ENCODE data around the gene RNF113B.

RNF113B gene

GRCh38 chr13:98147521-98147920 is 29.5 kb downstream of the RNF113B start:
- H3K27me3 ChIP-seq (replicated peaks in 2 of 5; ENCODE audit: control insufficient read depth in 4 of 5, insufficient read depth in 5 of 5, low read length in 4 of 5), result peaks cover 6 to 60% (median 27%) of the 10 kb centered on the region in 5 experiments
- peaks cover 0 to 16% (median 13%) of the 10 kb centered on the region in 4 experiments for H3K4me1 ChIP-seq (ENCODE audit: control extremely low read depth in 1 of 4, control insufficient read depth in 4 of 4, insufficient read depth in 4 of 4, low read length in 3 of 4)
- CTCF ChIA-PET, result no interaction called here
- H3K9me3 ChIP-seq (ENCODE audit: control extremely low read depth in 1 of 5, control insufficient read depth in 4 of 5, insufficient read depth in 2 of 5, low read depth in 1 of 5, low read length in 4 of 5), result no peaks in the 10 kb centered on the region
- 67% methylated on average over 2 of the region's 5 CpGs for WGBS (ENCODE audit: insufficient coverage)
- no peak for DNase-seq
- POLR2A ChIA-PET, result no interaction called here
- no peak overlapping the region for H3K27ac ChIP-seq (ENCODE audit: insufficient read depth in 1 of 2, low read depth in 1 of 2, low read length in 2 of 2, poor library complexity in 1 of 2, severe bottlenecking in 2 of 2)
- no peaks in the 10 kb centered on the region for H3K36me3 ChIP-seq (ENCODE audit: control insufficient read depth in 4 of 4, insufficient read depth in 4 of 4, low read length in 3 of 4)
- no peak overlapping the region for H3K4me3 ChIP-seq (ENCODE audit: control insufficient read depth in 1 of 7, extremely low read depth in 1 of 7, insufficient read depth in 4 of 7, low read depth in 2 of 7, low read length in 6 of 7)

DNA sequence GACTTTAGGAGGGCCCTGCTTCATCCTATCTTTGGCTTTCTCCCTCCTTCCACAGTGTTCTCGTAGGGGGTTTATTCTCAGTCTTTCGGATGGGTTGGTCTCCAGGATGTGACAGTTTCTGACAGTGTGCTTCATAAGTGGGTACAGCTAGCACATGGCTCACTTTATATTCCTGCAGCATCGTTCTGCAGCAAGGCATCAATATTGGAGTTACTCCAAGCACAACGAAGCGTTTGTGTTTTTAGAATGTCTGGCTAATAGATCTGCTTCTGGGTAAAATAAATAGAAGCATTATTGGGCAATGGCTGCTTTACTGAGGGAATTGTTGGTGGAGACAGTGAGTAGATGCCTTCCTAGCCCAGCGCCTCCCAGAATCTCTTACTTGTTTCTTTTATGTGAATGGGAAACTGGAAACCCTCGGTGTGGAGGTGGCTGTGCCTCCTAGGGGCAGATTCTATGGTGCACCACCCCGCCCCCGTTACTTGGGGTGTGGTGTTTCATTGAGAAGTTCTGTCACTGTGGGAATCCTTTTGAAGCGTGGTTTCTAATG is 32.2 kb downstream of the RNF113B start:
- WGBS (ENCODE audit: insufficient coverage), result 83% methylated on average over 7 of the region's 10 CpGs
- CTCF ChIA-PET, result no interaction called here

GRCh38 chr13:98144027-98144741 is 32.9 kb downstream of the RNF113B start:
- CTCF ChIA-PET, result no interaction called here
- peak; percentile 34 to 85 (median 80) for DNase-seq
- peaks cover 8 to 87% (median 33%) of the 10 kb centered on the region in 5 experiments for H3K27me3 ChIP-seq (replicated peaks in 2 of 5; ENCODE audit: control insufficient read depth in 4 of 5, insufficient read depth in 5 of 5, low read length in 4 of 5)
- no peaks in the 10 kb centered on the region for H3K36me3 ChIP-seq (ENCODE audit: control insufficient read depth in 4 of 4, insufficient read depth in 4 of 4, low read length in 3 of 4)
- no peak overlapping the region for H3K27ac ChIP-seq (ENCODE audit: insufficient read depth in 1 of 2, low read depth in 1 of 2, low read length in 2 of 2, poor library complexity in 1 of 2, severe bottlenecking in 2 of 2)
- H3K9me3 ChIP-seq (ENCODE audit: control extremely low read depth in 1 of 5, control insufficient read depth in 4 of 5, insufficient read depth in 2 of 5, low read depth in 1 of 5, low read length in 4 of 5), result no peaks in the 10 kb centered on the region
- H3K4me1 ChIP-seq (ENCODE audit: control extremely low read depth in 1 of 4, control insufficient read depth in 4 of 4, insufficient read depth in 4 of 4, low read length in 3 of 4), result peaks cover 0 to 25% (median 21%) of the 10 kb centered on the region in 4 experiments
- POLR2A ChIA-PET, result no interaction called here
- WGBS (ENCODE audit: insufficient coverage), result 23% methylated on average over 17 of the region's 21 CpGs
- peak overlapping the region in 5 of 7 experiments; percentile 59 to 77 (median 61) for H3K4me3 ChIP-seq (ENCODE audit: control insufficient read depth in 1 of 7, extremely low read depth in 1 of 7, insufficient read depth in 4 of 7, low read depth in 2 of 7, low read length in 6 of 7)

More for the DNA sequence above, 32.2 kb downstream of the RNF113B start:
- POLR2A ChIA-PET, result no interaction called here
- Histone ChIP-seq H3K9me3 (ENCODE audit: control extremely low read depth in 1 of 5, control insufficient read depth in 4 of 5, insufficient read depth in 2 of 5, low read depth in 1 of 5, low read length in 4 of 5) (no peaks in the 10 kb centered on the region), H3K4me1 (ENCODE audit: control extremely low read depth in 1 of 4, control insufficient read depth in 4 of 4, insufficient read depth in 4 of 4, low read length in 3 of 4) (peaks cover 0 to 25% (median 21%) of the 10 kb centered on the region in 4 experiments), H3K36me3 (ENCODE audit: control insufficient read depth in 4 of 4, insufficient read depth in 4 of 4, low read length in 3 of 4) (no peaks in the 10 kb centered on the region), H3K27ac (ENCODE audit: insufficient read depth in 1 of 2, low read depth in 1 of 2, low read length in 2 of 2, poor library complexity in 1 of 2, severe bottlenecking in 2 of 2) (no peak overlapping the region), H3K4me3 (ENCODE audit: control insufficient read depth in 1 of 7, extremely low read depth in 1 of 7, insufficient read depth in 4 of 7, low read depth in 2 of 7, low read length in 6 of 7) (peak overlapping the region in 1 of 7 experiments; percentile 37), H3K27me3 (replicated peaks in 2 of 5; ENCODE audit: control insufficient read depth in 4 of 5, insufficient read depth in 5 of 5, low read length in 4 of 5) (peaks cover 6 to 83% (median 32%) of the 10 kb centered on the region in 5 experiments)
- DNase-seq, result no peak

GRCh38 chr13:98143601-98144026 is 33.5 kb downstream of the RNF113B start:
- DNase-seq, result no peak
- Histone ChIP-seq H3K4me1 (ENCODE audit: control extremely low read depth in 1 of 4, control insufficient read depth in 4 of 4, insufficient read depth in 4 of 4, low read length in 3 of 4) (peaks cover 0 to 25% (median 21%) of the 10 kb centered on the region in 4 experiments), H3K27ac (ENCODE audit: insufficient read depth in 1 of 2, low read depth in 1 of 2, low read length in 2 of 2, poor library complexity in 1 of 2, severe bottlenecking in 2 of 2) (no peak overlapping the region), H3K4me3 (ENCODE audit: control insufficient read depth in 1 of 7, extremely low read depth in 1 of 7, insufficient read depth in 4 of 7, low read depth in 2 of 7, low read length in 6 of 7) (peak overlapping the region in 5 of 7 experiments; percentile 59 to 77 (median 61)), H3K9me3 (ENCODE audit: control extremely low read depth in 1 of 5, control insufficient read depth in 4 of 5, insufficient read depth in 2 of 5, low read depth in 1 of 5, low read length in 4 of 5) (no peaks in the 10 kb centered on the region), H3K36me3 (ENCODE audit: control insufficient read depth in 4 of 4, insufficient read depth in 4 of 4, low read length in 3 of 4) (no peaks in the 10 kb centered on the region), H3K27me3 (replicated peaks in 2 of 5; ENCODE audit: control insufficient read depth in 4 of 5, insufficient read depth in 5 of 5, low read length in 4 of 5) (peaks cover 8 to 86% (median 32%) of the 10 kb centered on the region in 5 experiments)
- WGBS (ENCODE audit: insufficient coverage), result under 1% methylated on average over 51 of the region's 60 CpGs
- ChIA-PET POLR2A (no interaction called here), CTCF (no interaction called here)

DNA sequence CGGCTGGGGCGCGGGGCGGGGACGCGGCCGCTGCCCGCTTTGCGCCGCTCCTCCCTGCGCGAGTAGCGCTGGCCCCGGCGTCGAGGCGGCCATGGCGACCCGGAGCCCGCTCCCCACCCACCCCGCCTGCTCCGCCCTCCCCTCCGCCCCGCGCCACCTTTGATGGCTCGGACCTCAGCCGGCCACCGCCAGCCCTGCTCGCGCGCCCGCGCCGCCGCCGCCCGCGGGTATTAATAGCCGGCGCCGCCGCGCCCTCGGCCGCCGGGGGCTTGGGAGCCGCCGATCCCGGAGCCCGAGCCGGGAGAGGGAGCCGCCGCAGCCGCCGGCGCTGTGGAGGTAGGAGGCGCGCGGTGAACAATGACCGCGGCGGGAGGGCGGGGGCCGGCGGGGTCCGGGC is 33.9 kb downstream of the RNF113B start:
- Histone ChIP-seq H3K27ac (ENCODE audit: insufficient read depth in 1 of 2, low read depth in 1 of 2, low read length in 2 of 2, poor library complexity in 1 of 2, severe bottlenecking in 2 of 2) (no peak overlapping the region), H3K9me3 (ENCODE audit: control extremely low read depth in 1 of 5, control insufficient read depth in 4 of 5, insufficient read depth in 2 of 5, low read depth in 1 of 5, low read length in 4 of 5) (no peaks in the 10 kb centered on the region), H3K27me3 (replicated peaks in 2 of 5; ENCODE audit: control insufficient read depth in 4 of 5, insufficient read depth in 5 of 5, low read length in 4 of 5) (peaks cover 8 to 83% (median 32%) of the 10 kb centered on the region in 5 experiments), H3K4me3 (ENCODE audit: control insufficient read depth in 1 of 7, extremely low read depth in 1 of 7, insufficient read depth in 4 of 7, low read depth in 2 of 7, low read length in 6 of 7) (peak overlapping the region; percentile 19 to 77 (median 61)), H3K4me1 (ENCODE audit: control extremely low read depth in 1 of 4, control insufficient read depth in 4 of 4, insufficient read depth in 4 of 4, low read length in 3 of 4) (peaks cover 0 to 25% (median 21%) of the 10 kb centered on the region in 4 experiments), H3K36me3 (ENCODE audit: control insufficient read depth in 4 of 4, insufficient read depth in 4 of 4, low read length in 3 of 4) (no peaks in the 10 kb centered on the region)
- DNase-seq, result no peak
- CTCF ChIA-PET, result no interaction called here
- POLR2A ChIA-PET, result no interaction called here
- WGBS (ENCODE audit: insufficient coverage), result 0% methylated on average over 40 of the region's 66 CpGs

DNA sequence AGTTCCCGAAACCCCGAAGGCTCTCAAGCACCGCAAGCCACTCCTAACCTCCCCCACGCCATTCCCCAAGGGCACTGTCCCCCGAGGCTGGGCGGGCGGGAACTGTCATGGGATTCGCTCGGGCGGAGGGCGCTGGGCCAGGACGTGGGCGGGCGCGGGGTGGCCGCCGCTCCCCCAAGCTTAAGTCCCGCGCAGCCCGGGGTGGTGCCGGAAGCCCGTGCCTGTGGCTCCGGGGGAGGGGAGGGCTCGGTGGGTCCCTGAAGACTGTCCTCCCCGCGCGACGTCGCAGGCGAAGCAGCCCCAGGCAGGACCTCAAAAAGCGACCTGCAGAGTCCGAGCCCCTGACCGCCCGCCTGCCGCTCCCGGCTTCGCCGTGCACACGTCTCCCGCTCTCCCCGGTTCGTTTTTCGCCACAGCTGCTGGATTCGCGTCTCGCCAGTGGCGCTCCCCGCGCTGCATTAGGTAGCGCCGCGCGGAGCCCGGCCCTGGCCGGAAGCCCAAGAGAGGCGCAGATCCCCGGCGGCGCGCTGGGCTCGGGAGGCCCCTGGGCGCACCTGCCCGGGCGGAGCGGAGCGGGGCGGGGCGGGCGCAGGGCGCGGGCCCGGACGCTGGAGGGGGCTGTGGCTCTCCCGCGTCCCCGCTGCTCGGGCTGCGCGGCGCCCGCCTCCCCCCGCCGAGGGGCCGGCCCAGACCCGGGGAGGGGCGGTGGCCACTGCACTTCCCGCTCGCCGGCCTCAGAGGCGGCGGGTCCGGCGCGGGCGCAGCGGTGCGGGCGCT is 34.5 kb downstream of the RNF113B start, which contains the start of gene FARP1:
Gene FARP1 (plus strand): TSS at position 715 of the 777 bp plus-strand sequence. CDS start 70,149 bp downstream, outside the sequence.
- Histone ChIP-seq H3K36me3 (ENCODE audit: control insufficient read depth in 4 of 4, insufficient read depth in 4 of 4, low read length in 3 of 4) (no peaks in the 10 kb centered on the region), H3K27ac (ENCODE audit: insufficient read depth in 1 of 2, low read depth in 1 of 2, low read length in 2 of 2, poor library complexity in 1 of 2, severe bottlenecking in 2 of 2) (no peak within 1 kb of the TSS), H3K4me1 (ENCODE audit: control extremely low read depth in 1 of 4, control insufficient read depth in 4 of 4, insufficient read depth in 4 of 4, low read length in 3 of 4) (peaks cover 0 to 25% (median 21%) of the 10 kb centered on the region in 4 experiments), H3K27me3 (replicated peaks in 2 of 5; ENCODE audit: control insufficient read depth in 4 of 5, insufficient read depth in 5 of 5, low read length in 4 of 5) (peaks cover 8 to 78% (median 34%) of the 10 kb centered on the region in 5 experiments), H3K9me3 (ENCODE audit: control extremely low read depth in 1 of 5, control insufficient read depth in 4 of 5, insufficient read depth in 2 of 5, low read depth in 1 of 5, low read length in 4 of 5) (no peaks in the 10 kb centered on the region), H3K4me3 (ENCODE audit: control insufficient read depth in 1 of 7, extremely low read depth in 1 of 7, insufficient read depth in 4 of 7, low read depth in 2 of 7, low read length in 6 of 7) (peak within 1 kb of the TSS; percentile 27 to 77 (median 61))
- under 1% methylated on average over 72 of the region's 98 CpGs for WGBS (ENCODE audit: insufficient coverage)
- ChIA-PET POLR2A (no interaction called here), CTCF (no interaction called here)
- DNase-seq, result peak; percentile 29 to 62 (median 47)
